Astrocyte of the spinal cord (primary cell): ENCODE results near the gene FNDC1.
"Not testable (repeated sequence)": the region's sequence is repeated elsewhere in the genome, so short reads cannot be mapped to it uniquely, and the experiment has no call there.

Experiments
- DNase-seq: peaks from one replicate; pipeline ENCODE4 v3.0.0; 2011; ENCODE audit warnings: low read depth, low spot score
- H3K4me3 ChIP-seq: 2 replicates; pipeline ENCODE4 v1.5.1; 2011; ENCODE audit warnings: low read depth, mild to moderate bottlenecking, low read length, moderate library complexity
- in situ Hi-C: cut with HindIII; loops from 2 replicates; pipeline ENCODE4 v1.10.0; 2017; ENCODE audit warnings: low sequenced_read_pairs
- TF ChIP-seq, protein P1 (sequence below): IDR thresholded peaks from 2 replicates; pipeline ENCODE4 v1.5.1; 2012; ENCODE audit warnings: low read depth, mild to moderate bottlenecking, low read length, inconsistent platforms

The FNDC1 gene

GRCh38 chr6:159169193-159169555 is at the start of gene FNDC1:
Gene FNDC1, plus strand, starts transcription at chr6:159169400. Its CDS starts 197 bp downstream, at chr6:159169597.
- in situ Hi-C loops = no loop called here
- no peak for DNase-seq
- H3K4me3 ChIP-seq = peak within 1 kb of the TSS; percentile 31
- TF ChIP-seq, protein P1, sequence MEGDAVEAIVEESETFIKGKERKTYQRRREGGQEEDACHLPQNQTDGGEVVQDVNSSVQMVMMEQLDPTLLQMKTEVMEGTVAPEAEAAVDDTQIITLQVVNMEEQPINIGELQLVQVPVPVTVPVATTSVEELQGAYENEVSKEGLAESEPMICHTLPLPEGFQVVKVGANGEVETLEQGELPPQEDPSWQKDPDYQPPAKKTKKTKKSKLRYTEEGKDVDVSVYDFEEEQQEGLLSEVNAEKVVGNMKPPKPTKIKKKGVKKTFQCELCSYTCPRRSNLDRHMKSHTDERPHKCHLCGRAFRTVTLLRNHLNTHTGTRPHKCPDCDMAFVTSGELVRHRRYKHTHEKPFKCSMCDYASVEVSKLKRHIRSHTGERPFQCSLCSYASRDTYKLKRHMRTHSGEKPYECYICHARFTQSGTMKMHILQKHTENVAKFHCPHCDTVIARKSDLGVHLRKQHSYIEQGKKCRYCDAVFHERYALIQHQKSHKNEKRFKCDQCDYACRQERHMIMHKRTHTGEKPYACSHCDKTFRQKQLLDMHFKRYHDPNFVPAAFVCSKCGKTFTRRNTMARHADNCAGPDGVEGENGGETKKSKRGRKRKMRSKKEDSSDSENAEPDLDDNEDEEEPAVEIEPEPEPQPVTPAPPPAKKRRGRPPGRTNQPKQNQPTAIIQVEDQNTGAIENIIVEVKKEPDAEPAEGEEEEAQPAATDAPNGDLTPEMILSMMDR = peak; percentile 26

- DNase-seq = no peak
- H3K4me3 ChIP-seq = no peak overlapping the region
- in situ Hi-C loops = no loop called here
- TF ChIP-seq, protein P1 = no peak
Measured at GRCh38 chr6:159119791-159120190, 49.4 kb upstream of the FNDC1 start.

GRCh38 chr6:159121486-159121885 is 47.7 kb upstream of the FNDC1 start:
- H3K4me3 ChIP-seq = no peak overlapping the region
- in situ Hi-C loops = no loop called here
- TF ChIP-seq, protein P1 = no peak
- DNase-seq = no peak

DNA sequence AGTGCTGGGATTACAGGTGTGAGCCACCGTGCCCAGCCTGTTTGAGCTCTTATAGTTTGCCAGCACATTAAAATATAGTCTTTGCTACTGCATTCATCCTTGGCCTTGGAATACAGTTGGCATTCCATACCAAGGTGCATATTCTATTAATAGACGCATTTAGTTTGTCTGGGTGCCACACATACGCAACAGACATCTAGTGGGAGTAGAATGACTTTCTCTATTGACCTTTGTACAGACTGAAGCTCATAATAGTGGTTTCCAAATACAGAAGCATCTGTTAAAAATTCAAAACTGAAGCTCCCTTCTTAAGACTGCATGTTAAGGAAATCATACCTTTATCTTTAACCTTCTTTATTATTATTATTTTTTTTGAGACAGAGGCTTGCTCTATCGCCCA is 46.7 kb upstream of the FNDC1 start:
- DNase-seq = no peak
- TF ChIP-seq, protein P1 = no peak
- in situ Hi-C loops = no loop called here

GRCh38 chr6:159123831-159124230 is 45.4 kb upstream of the FNDC1 start:
- DNase-seq, H3K4me3 ChIP-seq, in situ Hi-C loops: not testable (repeated sequence)

More for the DNA sequence above, 46.7 kb upstream of the FNDC1 start:
- no peak overlapping the region for H3K4me3 ChIP-seq

DNA sequence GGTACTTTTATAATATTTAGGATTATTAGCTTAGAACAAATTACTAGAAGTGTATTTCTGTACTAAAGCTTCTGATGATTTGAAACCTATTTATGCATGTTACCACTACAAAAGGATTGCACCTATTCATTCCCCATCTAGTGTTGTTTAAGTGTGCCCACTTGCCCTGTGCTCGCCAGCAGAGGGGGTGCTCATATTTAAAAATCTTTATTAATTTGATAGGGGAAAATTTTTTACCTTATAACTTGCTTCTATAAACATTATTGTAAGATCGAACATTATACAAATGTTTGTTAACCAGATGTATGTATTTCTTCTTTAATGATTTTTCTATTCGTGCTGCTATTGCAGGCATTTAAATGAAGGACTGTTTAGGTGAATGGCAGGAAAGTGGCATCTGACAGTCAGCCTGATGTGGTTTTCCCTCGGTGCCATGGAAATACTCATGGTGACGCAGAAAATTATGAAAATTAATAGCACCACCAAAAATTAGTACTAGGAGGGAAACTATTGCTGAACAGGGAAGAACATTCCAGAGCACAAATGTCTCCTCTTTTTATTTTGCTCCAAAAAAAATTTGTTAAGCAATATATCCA is 44.1 kb upstream of the FNDC1 start:
- H3K4me3 ChIP-seq = no peak overlapping the region
- no peak for DNase-seq
- TF ChIP-seq, protein P1 = peak; percentile 43
- in situ Hi-C loops = no loop called here

DNA sequence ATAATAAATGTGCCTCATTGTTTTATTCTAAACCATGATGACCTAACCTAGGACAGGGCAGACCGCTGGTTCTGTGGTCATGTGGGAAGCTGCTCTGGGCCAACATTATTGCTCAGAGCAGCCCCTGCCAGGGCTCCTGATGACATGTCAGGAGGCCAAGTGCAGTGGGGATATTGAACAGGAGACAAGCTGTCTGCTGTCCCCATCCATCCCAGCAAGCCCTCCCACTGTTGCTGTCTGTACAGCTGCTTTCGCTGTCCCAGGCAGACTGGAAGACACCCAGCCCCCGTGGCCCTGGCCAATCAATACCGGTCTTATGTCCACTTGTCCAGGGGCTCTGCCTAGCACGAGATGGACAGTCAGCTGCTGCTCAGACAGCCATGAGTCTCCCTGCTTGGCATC is 43.2 kb upstream of the FNDC1 start:
- DNase-seq = no peak
- H3K4me3 ChIP-seq = no peak overlapping the region
- TF ChIP-seq, protein P1 = no peak
- in situ Hi-C loops = no loop called here
